HK-2 (cell line): ENCODE data around the gene CDH23.

ENCODE experiments used
- DNase-seq: peaks from one replicate; pipeline ENCODE4 v3.0.0-alpha.2; 2018; ENCODE audit not compliant: unreplicated experiment

CDH23 gene

DNA sequence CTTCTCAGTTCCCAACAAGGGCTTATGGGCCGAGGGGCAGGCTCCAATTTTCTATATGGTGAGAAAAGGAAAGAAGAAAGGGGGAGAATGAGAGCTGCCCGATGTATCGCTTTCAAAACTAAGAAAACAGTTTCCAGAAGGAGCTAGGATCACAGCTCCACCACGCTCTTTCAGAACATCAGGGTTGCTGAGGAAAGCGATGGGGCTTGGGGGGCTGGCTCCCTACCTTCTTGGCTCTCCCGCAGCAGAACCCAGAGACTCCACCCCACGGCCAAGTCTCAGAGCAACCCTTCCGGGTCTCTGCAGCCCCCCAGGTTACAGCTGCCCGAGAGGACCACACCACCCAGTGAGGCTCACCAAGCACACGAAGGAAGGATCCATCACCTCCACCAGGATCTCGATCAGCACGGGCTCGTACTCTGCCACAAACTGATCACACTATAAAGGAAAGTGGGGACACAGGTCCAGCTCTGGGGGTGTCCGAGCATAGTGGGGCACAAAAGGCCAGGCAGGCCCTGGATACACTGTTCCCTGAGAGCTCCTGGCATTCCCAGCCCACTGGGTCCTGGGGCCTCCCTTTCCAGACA, 422.0 kb downstream of the CDH23 start:
- no peak for DNase-seq

DNA sequence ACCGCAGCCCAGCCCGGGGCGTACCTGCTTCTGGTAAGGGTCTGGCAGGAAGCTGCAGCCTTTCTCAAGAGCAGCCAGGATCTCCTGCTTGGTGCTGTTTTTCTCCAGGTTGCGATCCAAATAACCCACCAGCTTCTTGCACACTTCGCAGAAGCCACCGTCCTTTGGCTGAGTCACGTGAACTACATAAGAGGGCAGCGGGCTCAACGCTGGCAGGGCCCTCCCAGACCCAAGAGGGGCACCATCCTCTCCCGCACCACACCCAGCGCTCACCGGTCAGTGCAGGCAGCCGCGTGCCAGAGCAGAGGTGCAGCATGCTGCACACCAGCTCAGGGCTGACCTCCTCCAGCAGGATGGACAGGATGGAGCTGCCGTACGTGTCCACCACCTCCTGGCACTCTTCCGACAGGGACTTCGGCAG, 422.7 kb downstream of the CDH23 start:
- no peak for DNase-seq

- no peak for DNase-seq
Measured at GRCh38 chr10:71819985-71820384, 423.3 kb downstream of the CDH23 start.

- no peak for DNase-seq
Measured at GRCh38 chr10:71820966-71821365, 424.2 kb downstream of the CDH23 start.

- no peak for DNase-seq
Measured at GRCh38 chr10:71821909-71822763, 425.4 kb downstream of the CDH23 start.

DNA sequence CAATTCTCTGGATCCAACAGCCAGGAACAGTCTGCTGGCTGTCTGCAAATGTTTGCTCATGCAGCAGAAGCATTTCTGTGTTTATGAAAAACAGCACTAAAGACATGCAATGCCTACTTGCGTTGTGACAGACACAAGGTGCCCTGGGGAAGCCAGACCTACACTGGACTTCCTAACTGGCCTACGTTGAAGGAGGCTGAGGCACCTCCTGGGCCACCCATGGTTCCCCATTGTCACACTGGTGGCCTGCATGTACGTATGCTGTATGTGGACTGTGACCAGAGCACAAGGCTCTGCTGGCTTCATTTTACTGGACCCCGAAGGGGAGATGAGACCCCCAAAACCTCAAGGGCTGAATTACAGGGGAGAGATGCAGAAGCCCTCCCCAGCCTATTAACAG, 426.6 kb downstream of the CDH23 start:
- DNase-seq: no peak

GRCh38 chr10:71824333-71824732, 427.6 kb downstream of the CDH23 start:
- DNase-seq: no peak

- DNase-seq: no peak
Measured at GRCh38 chr10:71825217-71825616, 428.5 kb downstream of the CDH23 start.

DNA sequence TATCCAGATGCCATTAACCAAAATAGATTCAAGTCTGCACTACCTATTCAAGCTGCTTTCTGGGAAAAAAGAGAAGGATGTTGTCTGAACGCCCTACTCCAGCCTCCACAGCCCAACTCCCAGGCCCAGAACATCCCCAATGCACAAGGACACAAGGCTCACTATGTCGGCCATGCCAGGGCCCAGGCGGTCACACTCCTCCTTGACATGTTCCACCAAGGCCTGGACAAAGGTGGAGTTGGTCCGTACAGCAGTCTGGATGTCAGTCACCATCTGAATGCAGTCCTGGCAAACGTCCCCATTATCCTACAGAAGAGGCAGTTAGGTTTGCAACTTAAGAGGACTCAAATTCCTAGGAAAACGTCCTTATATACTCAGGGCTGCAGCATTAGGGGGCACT, 431.1 kb downstream of the CDH23 start:
- no peak for DNase-seq

- no peak for DNase-seq
Measured at GRCh38 chr10:71828702-71829101, 432.0 kb downstream of the CDH23 start.

GRCh38 chr10:71829171-71829570, 432.5 kb downstream of the CDH23 start:
- DNase-seq: no peak

GRCh38 chr10:71829896-71830295, 433.2 kb downstream of the CDH23 start:
- no peak for DNase-seq

GRCh38 chr10:71830726-71831125, 434.0 kb downstream of the CDH23 start:
- DNase-seq: no peak

GRCh38 chr10:71831646-71832552, 435.2 kb downstream of the CDH23 start:
- DNase-seq: no peak

DNA sequence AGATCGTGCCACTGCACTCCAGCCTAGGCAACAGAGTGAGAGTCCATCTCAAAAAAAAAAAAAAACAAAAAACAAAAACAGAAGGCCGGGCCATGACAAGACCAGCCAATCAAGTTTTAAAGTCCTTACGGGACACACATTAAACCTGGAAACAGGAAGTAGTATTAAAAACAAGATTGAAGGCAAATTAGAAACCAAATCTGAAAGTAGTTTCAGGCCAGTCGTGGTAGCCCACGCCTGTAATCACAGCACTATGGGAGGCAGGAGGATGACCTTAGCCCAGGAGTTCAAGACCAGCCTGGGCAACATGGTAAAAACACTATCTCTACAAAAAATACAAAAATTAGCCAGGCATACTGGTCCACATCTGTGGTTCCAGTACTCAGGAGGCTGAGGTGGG, 436.2 kb downstream of the CDH23 start:
- no peak for DNase-seq

GRCh38 chr10:71833451-71834342, 437.0 kb downstream of the CDH23 start:
- DNase-seq: no peak

DNA sequence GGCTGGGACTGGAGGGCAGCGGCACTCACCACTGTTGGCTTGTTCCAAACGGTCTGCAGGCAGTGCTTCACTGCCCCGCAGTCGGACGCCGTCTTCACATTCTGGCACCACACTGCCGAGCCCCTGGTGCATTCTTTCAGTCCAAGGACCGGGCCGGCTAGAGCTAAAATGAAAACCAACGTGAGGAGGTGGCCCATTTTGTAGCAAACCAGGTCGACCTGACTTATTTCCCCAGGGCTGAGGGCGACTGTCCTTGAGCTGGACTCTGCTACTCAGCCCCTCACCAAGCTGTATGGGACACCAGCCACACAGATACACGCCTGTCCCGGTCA, 437.6 kb downstream of the CDH23 start:
- DNase-seq: no peak

- DNase-seq: peak; percentile 86
Measured at GRCh38 chr10:71835671-71836595, 439.2 kb downstream of the CDH23 start.

GRCh38 chr10:71836596-71836974, 439.9 kb downstream of the CDH23 start:
- DNase-seq: no peak

GRCh38 chr10:71837098-71837827, 440.5 kb downstream of the CDH23 start:
- no peak for DNase-seq
